PC-3 (cell line): ENCODE data around the gene GPR32. TPM values are rescaled to one million over a fixed set of nuclear protein-coding genes. Genes with fewer than 3 reads are reported as not detected.

Experiments used
- ATAC-seq: fragments of 200-7000 bp; cut with Tn5 transposase; 2 replicates; pipeline ENCODE4 v1.9.1; 2020; ENCODE audit warnings: mild to moderate bottlenecking, moderate library complexity
- BruUV-seq: library from RNA; stranded (reverse); fragments of 400-500 nt; replicated peaks from 2 replicates; lab custom pipeline; 2021; lab: Mats Ljungman, UMichigan
- CTCF ChIA-PET: fragments of 300-600 bp; sonication (Branson Sonifier 250); formaldehyde crosslinking; loops from one replicate; lab custom pipeline; 2022; ENCODE audit warnings: antibody characterized with exemption; lab: Charles Lee
- POLR2A ChIA-PET: fragments of 300-600 bp; sonication (Branson Sonifier 250); formaldehyde crosslinking; loops from one replicate; lab custom pipeline; 2022; ENCODE audit warnings: antibody characterized with exemption; ENCODE audit not compliant: unreplicated experiment; lab: Charles Lee
- DNase-seq: peaks from one replicate; pipeline ENCODE4 v3.0.0-alpha.2; 2015
- H2AFZ ChIP-seq: fragments of 300-600 bp; sonication (generic); 2 replicates; pipeline ENCODE4 v1.6.0; 2016; ENCODE audit warnings: antibody characterized with exemption, low read length
- H3F3A ChIP-seq: fragments of 300-600 bp; sonication (generic); one replicate; pipeline ENCODE4 v1.6.0; 2017; ENCODE audit warnings: antibody characterized with exemption, low read length, control low read depth, mild to moderate bottlenecking; ENCODE audit not compliant: unreplicated experiment
- H3K27ac ChIP-seq: fragments of 300-600 bp; sonication (generic); 2 replicates; pipeline ENCODE4 v1.5.1; 2016; ENCODE audit warnings: mild to moderate bottlenecking, low read length
- H3K27me3 ChIP-seq: fragments of 300-600 bp; sonication (generic); 2 replicates; pipeline ENCODE4 v1.6.1; 2016; ENCODE audit warnings: low read length, mixed read lengths
- H3K36me3 ChIP-seq: fragments of 300-600 bp; sonication (generic); 2 replicates; pipeline ENCODE4 v1.6.1; 2016; ENCODE audit warnings: low read depth, mixed run types, low read length, mixed read lengths
- H3K4me1 ChIP-seq: fragments of 300-600 bp; sonication (generic); 2 replicates; pipeline ENCODE4 v1.5.1; 2016; ENCODE audit warnings: low read length; ENCODE audit not compliant: insufficient read depth
- H3K4me2 ChIP-seq: fragments of 300-600 bp; sonication (generic); 2 replicates; pipeline ENCODE4 v1.6.0; 2016; ENCODE audit warnings: low read length
- H3K4me3 ChIP-seq: fragments of 300-600 bp; sonication (generic); 2 replicates; pipeline ENCODE4 v1.5.1; 2016; ENCODE audit warnings: mild to moderate bottlenecking, low read length, mixed read lengths
- H3K79me2 ChIP-seq: fragments of 300-600 bp; sonication (generic); 2 replicates; pipeline ENCODE4 v1.6.1; 2017; ENCODE audit warnings: low read length, mixed read lengths
- H3K9ac ChIP-seq: fragments of 300-600 bp; sonication (generic); 2 replicates; pipeline ENCODE4 v1.6.0; 2016; ENCODE audit warnings: mild to moderate bottlenecking, low read length
- H3K9me2 ChIP-seq: fragments of 300-600 bp; sonication (generic); replicated peaks from 2 replicates; pipeline ENCODE4 v1.6.1; 2016; ENCODE audit warnings: mixed run types, low read length, mixed read lengths
- H3K9me3 ChIP-seq: fragments of 300-600 bp; sonication (generic); 2 replicates; pipeline ENCODE4 v1.6.1; 2016; ENCODE audit warnings: low read length, mixed read lengths
- H4K20me1 ChIP-seq: fragments of 300-600 bp; sonication (generic); 2 replicates; pipeline ENCODE4 v1.6.1; 2016; ENCODE audit warnings: low read length, mixed read lengths
- CTCF ChIP-seq: fragments of 300-600 bp; sonication (generic); conservative IDR thresholded peaks from 2 replicates; pipeline ENCODE4 v1.5.1; 2017; ENCODE audit warnings: antibody characterized with exemption, low read depth, mild to moderate bottlenecking, low read length
- EZH2 ChIP-seq: fragments of 300-600 bp; sonication (generic); IDR thresholded peaks from one replicate; pipeline ENCODE4 v1.6.1; 2017; ENCODE audit warnings: antibody characterized with exemption, mild to moderate bottlenecking, low read length; ENCODE audit not compliant: unreplicated experiment
- EZH2phosphoT487 ChIP-seq: fragments of 300-600 bp; sonication (generic); IDR thresholded peaks from 2 replicates; pipeline ENCODE4 v1.6.1; 2018; ENCODE audit warnings: mild to moderate bottlenecking, antibody characterized with exemption, low read length, borderline replicate concordance
- intact Hi-C: fragments of 100-400 bp; cut with micrococcal nuclease; formaldehyde crosslinking; loops from 2 replicates; pipeline ENCODE4 v1.9.0; 2023
- total RNA-seq: library from RNA; depleted of rRNA; stranded (reverse); fragments of >200 nt; gene quantifications from 2 replicates; pipeline ENCODE4 v1.2.3, GENCODE V29; 2014

GPR32 gene
- total RNA-seq, 1 experiment from 2014 or later = not detected

- BruUV-seq = no TSS peak
- Histone ChIP-seq H3K9me2 (no peaks in the 10 kb centered on the region), H2AFZ (no peak overlapping the region), H3K27ac (no peak overlapping the region), H4K20me1 (no peaks in the 10 kb centered on the region), H3K36me3 (no peaks in the 10 kb centered on the region), H3K27me3 (peaks cover 20% of the 10 kb centered on the region), H3K4me2 (no peak overlapping the region), H3K9me3 (no peaks in the 10 kb centered on the region), H3K79me2 (no peaks in the 10 kb centered on the region), H3K4me1 (0 out of 2 replicates have a peak, but pooled peaks cover 3% of the 10 kb centered on the region), H3F3A (no peaks in the 10 kb centered on the region), H3K9ac (no peak overlapping the region), H3K4me3 (no peak overlapping the region)
- DNase-seq (no peak), ATAC-seq (no peak)
- CTCF ChIA-PET = no interaction called here
- TF ChIP-seq CTCF (no peak), EZH2 (no peak), EZH2phosphoT487 (no peak)
- POLR2A ChIA-PET = no interaction called here
- intact Hi-C loops = no loop called here
Measured at GRCh38 chr19:50785329-50785728, 15.1 kb downstream of the GPR32 start.

GRCh38 chr19:50790396-50790795 lies 20.1 kb downstream of the GPR32 start, which contains the start of gene ACP4:
Gene ACP4 (plus strand): TSS chr19:50790415. CDS start chr19:50790415, 0 bp downstream.
- TF ChIP-seq EZH2 (no peak), EZH2phosphoT487 (no peak), CTCF (no peak)
- Histone ChIP-seq H3K36me3 (no peaks in the 10 kb centered on the region), H3K27me3 (no peaks in the 10 kb centered on the region), H3K27ac (no peak within 1 kb of the TSS), H3K4me2 (no peak within 1 kb of the TSS), H3K9ac (no peak within 1 kb of the TSS), H3K4me3 (no peak within 1 kb of the TSS), H3K79me2 (no peaks in the 10 kb centered on the region), H4K20me1 (no peaks in the 10 kb centered on the region), H3F3A (no peaks in the 10 kb centered on the region), H3K9me3 (no peaks in the 10 kb centered on the region), H2AFZ (no peak within 1 kb of the TSS), H3K4me1 (no peaks in the 10 kb centered on the region), H3K9me2 (no peaks in the 10 kb centered on the region)
- intact Hi-C loops = no loop called here
- DNase-seq = no peak
- BruUV-seq = no TSS peak
- ChIA-PET CTCF (no interaction called here), POLR2A (no interaction called here)
- ATAC-seq = no peak

- 0 out of 2 replicates have a peak, but pooled peaks cover 6% of the 10 kb centered on the region for H4K20me1 ChIP-seq
- H3K9me2 ChIP-seq = no peaks in the 10 kb centered on the region
- no peak overlapping the region for H3K4me2 ChIP-seq
- no peaks in the 10 kb centered on the region for H3K9me3 ChIP-seq
- no peaks in the 10 kb centered on the region for H3K4me1 ChIP-seq
- POLR2A ChIA-PET = no interaction called here
- CTCF ChIA-PET = no interaction called here
- ATAC-seq = no peak
- H2AFZ ChIP-seq = no peak overlapping the region
- no peak overlapping the region for H3K9ac ChIP-seq
- BruUV-seq = no TSS peak
- H3K36me3 ChIP-seq = no peaks in the 10 kb centered on the region
- intact Hi-C loops = no loop called here
- TF ChIP-seq EZH2phosphoT487 (no peak), CTCF (no peak), EZH2 (no peak)
- H3F3A ChIP-seq = no peaks in the 10 kb centered on the region
- H3K27ac ChIP-seq = no peak overlapping the region
- H3K27me3 ChIP-seq = no peaks in the 10 kb centered on the region
- H3K79me2 ChIP-seq = no peaks in the 10 kb centered on the region
- no peak overlapping the region for H3K4me3 ChIP-seq
- DNase-seq = peak; percentile 30
Measured at GRCh38 chr19:50790922-50791467, 20.7 kb downstream of the GPR32 start.
